Measurements from ENCODE around the gene WBP4.

- TF ChIP-seq CTCF (IDR thresholded peaks at IDR 0.05) (peak in 6 of 7 experiments; percentile 36 to 55 (median 43)), POLR2A (IDR thresholded peaks at IDR 0.05) (no peak)
Measured at GRCh38 chr13:41054212-41054877, 7.0 kb upstream of the WBP4 start.
